HG03175 (cell line): Measurements from ENCODE around the gene DKK3.

ENCODE experiments used
- ATAC-seq: cut with Tn5 transposase; IDR thresholded peaks from one replicate; pipeline ENCODE4 v1.9.1; 2021; ENCODE audit warnings: mild to moderate bottlenecking, moderate library complexity; ENCODE audit not compliant: unreplicated experiment

DKK3 gene

GRCh38 chr11:12031856-12032544, 23.6 kb upstream of the DKK3 start:
- no peak for ATAC-seq

DNA sequence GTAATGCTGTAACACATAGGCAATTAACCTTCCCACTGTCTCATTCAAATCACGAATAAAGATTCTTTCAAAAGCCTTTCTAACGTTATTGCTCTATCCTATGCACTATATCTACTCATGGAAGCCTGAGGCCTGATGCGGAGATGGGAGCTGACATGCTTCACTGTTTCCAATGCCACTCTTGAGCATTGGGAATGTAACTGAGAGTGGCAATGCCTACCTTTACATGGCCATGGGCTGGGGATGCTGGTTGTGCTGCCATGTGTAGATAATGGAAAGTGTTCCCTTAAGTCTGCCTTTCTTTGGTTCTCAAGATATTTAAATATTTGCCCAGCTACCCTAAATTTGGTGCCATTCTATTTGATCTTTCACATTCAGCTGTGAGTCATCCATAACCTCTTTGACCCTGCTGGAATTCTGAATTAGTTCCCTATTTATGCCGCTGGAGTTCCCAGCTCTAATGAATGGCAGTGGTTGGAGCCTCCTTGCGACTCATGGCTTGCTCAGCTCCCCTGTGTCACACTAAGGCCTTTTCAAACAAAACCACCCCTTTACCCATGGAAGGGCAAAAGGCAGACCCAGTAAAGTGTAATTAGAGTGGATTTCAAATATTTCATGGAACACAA, 21.4 kb upstream of the DKK3 start:
- ATAC-seq, result no peak

DNA sequence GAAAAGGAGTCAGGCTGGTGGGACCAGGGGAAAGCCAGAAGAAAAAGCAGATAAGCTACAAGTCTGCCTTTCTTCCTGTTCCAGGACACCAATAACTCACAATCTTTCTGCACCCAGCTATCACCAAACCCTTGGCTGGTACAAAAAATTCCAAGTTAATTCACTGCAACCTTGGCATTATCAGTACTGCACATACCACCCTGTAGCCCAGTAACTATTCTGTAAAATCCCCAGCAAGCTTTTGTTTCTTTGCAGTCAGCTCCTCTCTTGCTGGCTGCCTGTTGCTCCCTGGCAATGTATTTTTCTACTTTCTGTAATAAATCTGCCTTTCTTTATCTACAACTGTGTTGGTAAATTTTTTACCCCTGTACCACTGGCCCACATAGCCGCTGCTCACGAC, 20.7 kb upstream of the DKK3 start:
- ATAC-seq, result no peak

- ATAC-seq, result no peak
These were observed 19.9 kb upstream of the DKK3 start for GRCh38 chr11:12028303-12028702.

- ATAC-seq, result no peak
These were observed 18.1 kb upstream of the DKK3 start for GRCh38 chr11:12026331-12027211.

DNA sequence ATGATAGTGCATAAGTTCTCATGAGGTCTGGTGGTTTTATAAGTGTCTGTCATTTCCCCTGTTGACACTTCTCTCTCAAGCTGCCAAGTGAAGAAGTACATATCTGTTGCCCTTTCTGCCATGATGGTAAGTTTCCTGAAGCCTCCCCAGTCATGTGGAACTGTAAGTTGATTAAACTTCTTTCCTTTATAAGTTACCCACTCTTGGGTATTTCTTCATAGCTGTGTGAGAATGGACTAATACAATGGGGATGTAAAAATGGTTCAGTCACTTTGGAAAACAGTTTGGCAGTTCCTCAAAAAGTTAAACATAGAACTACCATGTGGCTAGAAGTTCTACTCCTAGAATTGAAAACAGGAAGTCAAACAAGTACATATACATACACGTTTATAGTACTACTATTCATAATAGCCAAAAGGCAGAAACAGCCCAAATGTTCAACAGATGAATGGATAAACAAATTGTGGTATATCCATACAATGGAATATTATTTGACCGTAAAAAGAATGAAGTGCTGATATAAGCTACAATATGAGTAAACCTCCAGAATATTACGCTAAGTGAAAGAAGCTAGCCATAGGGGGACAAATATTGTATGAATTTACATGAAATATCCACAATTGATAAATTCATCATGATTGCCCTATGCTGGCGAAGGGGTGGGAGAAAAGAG, 16.0 kb upstream of the DKK3 start:
- ATAC-seq, result no peak

GRCh38 chr11:12023015-12023414, 14.6 kb upstream of the DKK3 start:
- no peak for ATAC-seq

- ATAC-seq, result no peak
These were observed 12.1 kb upstream of the DKK3 start for GRCh38 chr11:12020546-12020945.

- no peak for ATAC-seq
These were observed 11.5 kb upstream of the DKK3 start for GRCh38 chr11:12019866-12020416.

GRCh38 chr11:12019337-12019736, 10.9 kb upstream of the DKK3 start:
- no peak for ATAC-seq

GRCh38 chr11:12017865-12018453, 9.5 kb upstream of the DKK3 start:
- ATAC-seq, result no peak

- ATAC-seq, result no peak
These were observed 8.8 kb upstream of the DKK3 start for GRCh38 chr11:12017243-12017678.

DNA sequence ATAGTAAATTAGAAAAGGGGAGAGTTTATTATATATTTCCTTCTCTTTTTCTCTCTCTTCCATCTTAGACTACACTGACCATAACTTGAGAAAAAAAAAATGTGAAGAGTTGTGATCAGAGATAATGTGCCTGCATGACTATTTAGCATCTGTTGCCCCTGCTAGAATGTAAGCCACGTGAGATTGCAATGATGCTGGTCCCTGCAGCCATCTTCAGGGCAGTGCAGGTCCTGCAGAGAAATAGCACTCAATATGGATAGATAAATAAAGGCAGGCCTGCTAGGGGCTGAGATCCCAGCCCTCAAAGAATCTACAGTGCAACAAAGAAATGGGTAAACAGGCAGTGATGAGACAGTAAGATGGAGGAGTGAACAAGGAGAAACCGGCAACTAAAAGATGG, 7.8 kb upstream of the DKK3 start:
- ATAC-seq, result no peak

- no peak for ATAC-seq
These were observed 7.1 kb upstream of the DKK3 start for GRCh38 chr11:12015486-12015885.

GRCh38 chr11:12013781-12014180, 5.4 kb upstream of the DKK3 start:
- ATAC-seq, result no peak

DNA sequence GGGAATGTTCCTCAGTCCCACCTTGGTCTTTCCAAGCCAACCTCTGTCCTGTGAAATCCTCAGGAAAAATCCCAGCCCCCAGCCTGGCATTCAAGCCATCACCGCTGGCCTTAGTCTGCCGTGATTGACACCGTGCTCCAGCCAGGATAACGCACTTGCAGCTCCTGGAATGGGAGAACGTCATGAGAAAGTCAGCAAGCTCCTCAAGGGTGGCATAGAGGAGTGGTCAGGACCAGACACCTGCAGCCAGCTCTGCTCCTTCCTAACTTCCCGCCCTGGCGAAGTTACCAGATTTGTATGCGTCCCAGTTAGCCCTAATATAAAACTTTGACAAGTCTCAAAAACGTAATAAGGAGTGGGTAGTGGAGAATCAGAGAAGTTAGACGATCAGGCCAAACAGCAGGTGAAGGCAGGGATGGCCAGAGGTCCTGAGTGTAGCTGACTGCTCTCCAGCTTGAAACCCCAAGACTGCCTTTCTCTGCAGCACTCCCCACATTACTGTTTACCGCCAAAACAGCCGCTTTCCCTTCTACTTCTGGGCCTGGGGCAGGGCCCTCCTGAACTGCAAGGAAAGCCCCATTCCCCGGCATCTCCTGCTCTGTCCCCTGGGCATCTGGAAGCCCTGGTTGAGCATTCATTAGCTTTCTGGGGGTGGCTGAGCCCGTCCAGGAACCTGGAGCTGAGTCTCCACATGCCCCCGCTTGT, 1.3 kb upstream of the DKK3 start:
- ATAC-seq, result no peak

DNA sequence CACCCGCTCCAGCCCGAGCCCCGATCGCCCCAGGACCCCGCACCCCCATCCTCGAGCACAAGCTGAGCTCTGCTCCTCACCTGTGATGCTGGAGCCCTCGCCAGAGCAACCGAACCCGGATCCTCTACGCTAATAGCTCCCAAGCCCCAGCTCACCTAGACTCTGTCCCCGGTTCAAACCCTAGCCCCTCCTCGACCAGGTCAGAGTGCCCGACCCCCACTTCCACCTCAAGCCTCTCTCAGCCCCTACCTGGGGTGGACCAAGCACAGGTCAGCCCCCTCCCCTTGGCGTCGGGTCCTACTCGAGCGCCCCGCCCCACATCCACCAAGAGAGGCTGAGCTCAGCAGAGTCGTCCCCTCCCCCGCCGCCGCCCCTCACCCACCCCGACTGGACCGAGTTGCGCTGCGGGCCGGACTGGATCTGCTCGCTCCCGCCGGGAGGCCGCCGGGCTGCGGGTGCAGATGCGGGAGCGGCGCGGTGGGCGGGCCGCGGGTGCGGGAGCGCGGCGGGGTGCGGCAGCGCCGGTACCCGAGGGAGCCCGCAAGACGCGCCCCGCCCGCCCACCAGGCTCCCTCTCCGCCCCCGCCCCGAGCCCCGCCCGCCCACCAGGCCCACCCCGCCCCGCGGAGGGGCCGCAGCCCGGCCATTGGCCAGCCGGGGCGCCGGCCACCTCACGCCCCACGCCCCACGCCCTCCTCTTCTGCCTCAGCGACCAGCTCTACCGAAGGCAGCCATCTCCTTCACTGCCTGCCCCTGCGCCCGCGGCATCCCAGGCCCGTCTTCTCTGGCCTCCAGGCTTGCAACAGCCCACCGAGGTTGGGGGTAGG, 577 bp upstream of the DKK3 start:
- ATAC-seq, result no peak

DNA sequence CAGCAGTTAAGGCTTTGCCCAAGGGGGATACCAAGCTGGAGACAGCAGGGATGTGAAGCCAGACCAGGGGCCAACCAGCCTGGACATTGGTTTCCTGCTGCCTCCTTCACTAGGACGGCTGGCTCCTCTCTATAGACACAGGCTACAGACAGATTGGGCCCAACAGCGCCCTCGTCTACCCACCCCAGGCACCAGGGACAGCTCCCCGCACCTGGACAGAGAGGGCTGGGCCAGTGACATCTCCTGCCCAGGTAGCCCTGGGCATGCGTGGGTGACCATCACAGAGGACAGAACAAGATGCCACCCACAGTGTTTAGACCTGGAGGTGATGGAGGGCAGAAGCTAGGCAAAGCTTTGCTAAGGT, 1.2 kb downstream of the DKK3 start:
- ATAC-seq, result no peak

DNA sequence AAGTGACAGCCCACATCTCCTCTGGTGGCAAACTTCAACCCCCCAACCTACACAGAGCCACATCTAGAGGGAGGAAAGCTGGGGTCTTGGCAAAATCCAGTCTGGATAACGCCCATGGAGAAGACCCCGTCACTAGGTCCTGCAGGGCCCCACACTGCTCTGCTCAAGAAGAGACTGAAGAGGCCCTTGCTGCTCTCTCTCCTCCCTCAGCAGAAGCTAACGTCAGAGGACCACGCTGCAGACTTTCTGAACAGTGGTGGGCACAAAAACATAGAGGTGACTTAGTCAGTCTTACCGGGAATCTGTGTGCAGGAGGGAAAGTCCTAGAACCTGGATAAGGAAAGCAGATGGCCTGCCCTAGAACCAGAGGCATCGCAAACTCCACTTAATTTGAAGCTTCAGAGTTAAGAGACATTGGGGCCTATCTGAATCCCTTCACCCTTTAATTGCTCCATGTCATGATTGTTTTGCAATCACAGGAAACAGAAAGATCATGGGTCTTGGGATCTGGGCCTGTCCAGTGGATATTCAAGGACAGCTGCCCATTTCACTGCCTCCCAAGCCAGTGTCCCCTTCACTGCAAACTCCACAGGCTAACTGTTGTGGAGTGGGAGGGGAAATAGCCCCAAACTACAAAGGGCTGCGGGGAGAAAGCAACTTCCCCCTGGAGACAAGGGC, 1.7 kb downstream of the DKK3 start:
- ATAC-seq, result no peak
